Activated naive CD8-positive, alpha-beta T cell treated with anti-CD3 and anti-CD28 coated beads, Interleukin-2, amount 50 U/mL, for 24 hours (primary cell): ENCODE results near the gene OPN1LW.
A peak's percentile ranks its signal among the peaks of the same experiment; 100 is the strongest.
"Not testable (repeated sequence)": the region's sequence is repeated elsewhere in the genome, so short reads cannot be mapped to it uniquely, and the experiment has no call there.

Experiments
- ATAC-seq: fragments of 150-1000 bp; cut with Tn5 transposase; one replicate; pipeline ENCODE4 v1.10.0; 2021
- DNase-seq: peaks from one replicate; pipeline ENCODE4 v3.0.0; 2021
- H3K27ac Mint-ChIP-seq: one replicate; pipeline ENCODE4 v1.8.0; 2021; ENCODE audit warnings: mild to moderate bottlenecking, mixed read lengths
- H3K27me3 Mint-ChIP-seq: one replicate; pipeline ENCODE4 v1.8.0; 2021; ENCODE audit warnings: mixed read lengths
- H3K36me3 Mint-ChIP-seq: one replicate; pipeline ENCODE4 v1.8.0; 2021; ENCODE audit warnings: low read depth, mixed read lengths
- H3K4me1 Mint-ChIP-seq: one replicate; pipeline ENCODE4 v1.8.0; 2021; ENCODE audit warnings: mixed read lengths
- H3K4me3 Mint-ChIP-seq: one replicate; pipeline ENCODE4 v1.8.0; 2021; ENCODE audit warnings: mild to moderate bottlenecking, moderate library complexity, mixed read lengths
- H3K9me3 Mint-ChIP-seq: one replicate; pipeline ENCODE4 v1.8.0; 2021; ENCODE audit warnings: mixed read lengths

Gene OPN1LW

GRCh38 chrX:154144010-154144409 is at the start of gene OPN1LW:
TSS of gene OPN1LW (plus strand) at chrX:154144243. CDS start at chrX:154144284, 41 bp downstream.
- H3K27ac Mint-ChIP-seq, H3K4me1 Mint-ChIP-seq, H3K9me3 Mint-ChIP-seq, DNase-seq, H3K4me3 Mint-ChIP-seq, H3K36me3 Mint-ChIP-seq, ATAC-seq, H3K27me3 Mint-ChIP-seq: not testable (repeated sequence)

GRCh38 chrX:154094833-154095232 is 49.2 kb upstream of the OPN1LW start:
- DNase-seq (no peak), ATAC-seq (no peak)
- H3K9me3 Mint-ChIP-seq: no peaks in the 10 kb centered on the region
- H3K36me3 Mint-ChIP-seq: peaks cover 14% of the 10 kb centered on the region
- H3K27ac Mint-ChIP-seq: peak overlapping the region; percentile 98
- H3K27me3 Mint-ChIP-seq: no peaks in the 10 kb centered on the region
- H3K4me1 Mint-ChIP-seq: peaks cover 74% of the 10 kb centered on the region
- H3K4me3 Mint-ChIP-seq: peak overlapping the region; percentile 97

- H3K9me3 Mint-ChIP-seq: no peaks in the 10 kb centered on the region
- H3K27ac Mint-ChIP-seq: peak overlapping the region; percentile 98
- H3K36me3 Mint-ChIP-seq: peaks cover 6% of the 10 kb centered on the region
- H3K4me3 Mint-ChIP-seq: peak overlapping the region; percentile 97
- peak; percentile 60 for ATAC-seq
- peaks cover 69% of the 10 kb centered on the region for H3K4me1 Mint-ChIP-seq
- no peaks in the 10 kb centered on the region for H3K27me3 Mint-ChIP-seq
- peak; percentile 29 for DNase-seq
Measured at GRCh38 chrX:154096140-154097002, 47.7 kb upstream of the OPN1LW start.

GRCh38 chrX:154097003-154097588 is 46.9 kb upstream of the OPN1LW start:
- Mint-ChIP-seq H3K9me3 (no peaks in the 10 kb centered on the region), H3K4me3 (peak overlapping the region; percentile 97), H3K4me1 (peaks cover 64% of the 10 kb centered on the region), H3K27ac (peak overlapping the region; percentile 98), H3K27me3 (peaks cover under 1% of the 10 kb centered on the region), H3K36me3 (peaks cover 4% of the 10 kb centered on the region)
- ATAC-seq (peak; percentile 16), DNase-seq (peak; percentile 72)

DNA sequence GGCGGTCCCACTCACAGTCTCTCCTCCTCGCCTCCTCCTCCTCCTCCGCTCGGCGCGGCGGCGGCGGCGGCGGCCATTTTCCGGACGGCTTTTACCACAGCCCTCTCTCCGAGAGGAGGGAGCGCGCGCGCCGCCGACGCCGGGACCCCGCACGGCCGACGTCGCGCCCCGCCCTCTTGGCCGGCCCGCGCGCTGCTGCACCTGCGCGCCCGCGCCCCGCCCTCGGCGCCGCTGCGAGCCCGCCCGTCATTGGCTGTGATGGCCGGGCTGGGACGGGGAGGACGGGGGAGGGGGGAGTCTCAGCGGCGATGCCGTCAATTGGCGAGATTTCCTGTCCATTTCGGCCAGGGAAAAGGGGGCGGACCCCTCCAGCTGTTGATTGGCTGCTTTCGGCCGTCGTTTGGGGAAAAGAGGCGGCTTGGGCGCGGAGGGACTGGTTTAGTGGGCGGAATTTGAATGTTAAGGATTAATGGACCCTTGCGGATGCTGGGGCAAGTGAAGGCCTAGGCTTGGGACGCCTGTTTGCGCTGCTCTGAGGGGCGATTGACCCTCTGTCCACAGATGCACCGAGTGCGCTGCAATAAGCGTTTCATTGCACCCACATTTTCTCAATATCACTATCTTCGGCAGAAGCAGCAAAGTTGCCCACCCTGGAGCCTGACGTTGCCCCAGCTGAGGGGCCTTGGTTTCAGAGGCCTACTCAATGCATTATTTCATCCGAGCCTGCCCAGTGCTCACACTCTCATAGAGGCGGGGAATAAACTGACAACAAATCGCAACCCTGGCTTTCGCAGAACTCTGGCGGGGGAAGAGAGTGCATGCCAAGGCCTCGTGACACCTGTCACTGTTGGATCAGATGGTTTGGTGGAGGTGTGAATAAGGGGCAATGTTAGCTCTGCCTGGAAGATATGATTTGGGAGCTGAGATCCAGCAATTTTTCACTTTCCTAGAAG is 46.2 kb upstream of the OPN1LW start, which contains the start of gene MECP2:
TSS of gene MECP2 (minus strand) at position 129 of the 953 bp plus-strand sequence.
- Mint-ChIP-seq H3K27ac (peak within 1 kb of the TSS; percentile 98), H3K4me1 (peaks cover 58% of the 10 kb centered on the region), H3K9me3 (no peaks in the 10 kb centered on the region), H3K27me3 (peaks cover 2% of the 10 kb centered on the region), H3K4me3 (peak within 1 kb of the TSS; percentile 97), H3K36me3 (peaks cover 4% of the 10 kb centered on the region)
- ATAC-seq: peak; percentile 76
- peak; percentile 88 for DNase-seq

GRCh38 chrX:154098551-154098950 is 45.5 kb upstream of the OPN1LW start:
- Mint-ChIP-seq H3K4me3 (peak overlapping the region; percentile 97), H3K36me3 (peaks cover 4% of the 10 kb centered on the region), H3K9me3 (no peaks in the 10 kb centered on the region), H3K27ac (no peak overlapping the region), H3K4me1 (peaks cover 53% of the 10 kb centered on the region), H3K27me3 (peaks cover 2% of the 10 kb centered on the region)
- DNase-seq (no peak), ATAC-seq (no peak)

- Mint-ChIP-seq H3K4me3 (no peak overlapping the region), H3K4me1 (no peaks in the 10 kb centered on the region), H3K9me3 (no peaks in the 10 kb centered on the region), H3K27me3 (no peaks in the 10 kb centered on the region), H3K36me3 (no peaks in the 10 kb centered on the region), H3K27ac (no peak overlapping the region)
- DNase-seq (no peak), ATAC-seq (no peak)
Measured at GRCh38 chrX:154113729-154114128, 30.3 kb upstream of the OPN1LW start.

DNA sequence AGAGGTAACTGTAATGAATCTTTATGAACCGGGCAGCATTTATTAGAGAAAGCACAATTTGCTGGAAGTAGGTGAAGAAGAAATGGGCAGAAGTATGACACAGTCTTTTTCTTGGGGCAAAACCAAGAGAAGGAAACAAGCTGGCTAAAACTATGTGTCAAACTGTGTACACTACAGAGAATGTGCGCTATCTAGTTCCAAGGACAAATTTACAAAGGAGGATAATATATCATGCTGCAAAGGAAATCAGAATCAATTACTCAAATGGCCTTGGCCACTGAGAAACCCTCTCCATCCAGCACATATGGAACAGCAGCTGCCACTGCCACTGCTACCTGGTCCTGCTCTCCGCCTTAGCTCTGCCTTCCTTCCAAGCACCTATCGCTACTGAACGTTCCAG is 29.4 kb upstream of the OPN1LW start:
- no peak overlapping the region for H3K4me3 Mint-ChIP-seq
- DNase-seq: no peak
- H3K36me3 Mint-ChIP-seq: no peaks in the 10 kb centered on the region

DNA sequence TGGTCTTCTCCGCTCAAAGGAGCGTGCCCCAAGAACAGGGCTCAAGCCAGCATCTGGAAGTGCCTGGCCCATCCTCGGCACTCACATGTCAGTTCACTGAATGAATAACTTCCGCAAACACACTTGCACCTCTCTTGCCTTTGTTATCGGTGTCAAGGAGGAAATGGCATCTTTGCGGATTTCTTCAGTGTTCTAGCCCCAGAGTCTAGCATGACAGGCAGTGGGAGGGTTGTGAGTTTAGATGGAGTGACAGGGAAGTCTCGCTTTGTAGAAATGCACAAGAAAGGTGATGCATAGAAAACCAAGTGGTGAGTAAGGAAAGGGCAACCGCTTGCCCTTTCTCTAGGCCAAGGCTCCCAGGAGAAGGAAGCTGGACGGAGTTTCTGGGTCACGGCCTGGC is 29.0 kb upstream of the OPN1LW start:
- H3K4me1 Mint-ChIP-seq: no peaks in the 10 kb centered on the region
- no peaks in the 10 kb centered on the region for H3K27me3 Mint-ChIP-seq
- H3K36me3 Mint-ChIP-seq: no peaks in the 10 kb centered on the region
- ATAC-seq (no peak), DNase-seq (no peak)
- no peaks in the 10 kb centered on the region for H3K9me3 Mint-ChIP-seq
- no peak overlapping the region for H3K27ac Mint-ChIP-seq
- no peak overlapping the region for H3K4me3 Mint-ChIP-seq

More for the DNA sequence above, 29.4 kb upstream of the OPN1LW start:
- H3K27ac Mint-ChIP-seq: no peak overlapping the region
- no peaks in the 10 kb centered on the region for H3K27me3 Mint-ChIP-seq
- no peaks in the 10 kb centered on the region for H3K9me3 Mint-ChIP-seq
- ATAC-seq: no peak
- H3K4me1 Mint-ChIP-seq: no peaks in the 10 kb centered on the region

- H3K4me1 Mint-ChIP-seq: no peaks in the 10 kb centered on the region
- no peaks in the 10 kb centered on the region for H3K27me3 Mint-ChIP-seq
- H3K36me3 Mint-ChIP-seq: no peaks in the 10 kb centered on the region
- H3K4me3 Mint-ChIP-seq: no peak overlapping the region
- no peak overlapping the region for H3K27ac Mint-ChIP-seq
- DNase-seq (no peak), ATAC-seq (no peak)
- H3K9me3 Mint-ChIP-seq: no peaks in the 10 kb centered on the region
Measured at GRCh38 chrX:154115750-154116149, 28.3 kb upstream of the OPN1LW start.

DNA sequence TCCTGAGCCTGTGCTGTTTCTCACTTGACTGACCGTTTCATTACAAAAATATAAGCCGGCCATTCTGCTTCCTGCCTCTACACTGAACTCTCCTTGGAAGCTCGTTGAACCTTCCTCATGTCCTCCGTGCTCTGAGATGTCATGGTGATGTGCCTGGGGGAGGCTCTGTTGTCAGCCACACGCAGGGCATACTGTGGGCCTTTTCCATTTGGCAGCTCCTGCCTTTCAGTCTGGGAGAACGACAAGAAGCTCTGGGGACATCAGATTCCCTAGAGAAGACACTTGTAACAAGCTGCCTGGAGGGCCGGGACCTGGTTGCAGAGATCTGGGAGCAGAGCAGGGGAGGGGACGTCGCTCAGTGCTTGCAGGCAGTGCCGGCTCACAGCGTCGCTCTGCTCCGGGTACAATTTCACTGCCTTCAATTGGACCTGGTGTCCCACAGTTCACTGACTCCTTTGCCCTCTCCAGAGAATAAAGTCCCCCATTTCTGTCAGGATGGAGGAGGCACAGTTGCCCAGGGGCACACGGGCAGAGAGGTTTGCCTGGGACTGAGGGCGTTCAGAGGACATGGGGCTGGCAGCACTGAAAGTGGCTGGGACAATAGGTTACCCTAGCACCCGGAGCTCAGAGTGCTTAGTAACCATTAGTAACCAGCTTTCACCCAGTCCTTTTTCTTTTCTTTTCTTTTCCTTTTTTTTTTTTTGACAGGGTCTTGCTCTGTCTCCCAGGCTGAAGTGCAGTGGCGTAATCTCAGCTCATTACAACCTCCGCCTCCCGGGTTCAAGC is 27.4 kb upstream of the OPN1LW start:
- no peaks in the 10 kb centered on the region for H3K27me3 Mint-ChIP-seq
- no peak overlapping the region for H3K27ac Mint-ChIP-seq
- no peak for ATAC-seq
- H3K4me1 Mint-ChIP-seq: no peaks in the 10 kb centered on the region
- H3K4me3 Mint-ChIP-seq: no peak overlapping the region
- H3K36me3 Mint-ChIP-seq: no peaks in the 10 kb centered on the region
- H3K9me3 Mint-ChIP-seq: no peaks in the 10 kb centered on the region
- DNase-seq: no peak

- Mint-ChIP-seq H3K9me3 (no peaks in the 10 kb centered on the region), H3K27ac (no peak overlapping the region), H3K27me3 (no peaks in the 10 kb centered on the region), H3K4me3 (no peak overlapping the region), H3K4me1 (no peaks in the 10 kb centered on the region), H3K36me3 (no peaks in the 10 kb centered on the region)
- ATAC-seq: no peak
- no peak for DNase-seq
Measured at GRCh38 chrX:154117566-154117965, 26.5 kb upstream of the OPN1LW start.

GRCh38 chrX:154120567-154120966 is 23.5 kb upstream of the OPN1LW start:
- Mint-ChIP-seq H3K36me3 (no peaks in the 10 kb centered on the region), H3K9me3 (no peaks in the 10 kb centered on the region), H3K27ac (no peak overlapping the region), H3K4me1 (peaks cover 16% of the 10 kb centered on the region), H3K4me3 (no peak overlapping the region), H3K27me3 (no peaks in the 10 kb centered on the region)
- ATAC-seq (no peak), DNase-seq (no peak)

- no peaks in the 10 kb centered on the region for H3K27me3 Mint-ChIP-seq
- H3K4me3 Mint-ChIP-seq: no peak overlapping the region
- H3K36me3 Mint-ChIP-seq: no peaks in the 10 kb centered on the region
- H3K27ac Mint-ChIP-seq: no peak overlapping the region
- ATAC-seq: no peak
- no peaks in the 10 kb centered on the region for H3K9me3 Mint-ChIP-seq
- DNase-seq: no peak
- peaks cover 16% of the 10 kb centered on the region for H3K4me1 Mint-ChIP-seq
Measured at GRCh38 chrX:154121207-154121606, 22.8 kb upstream of the OPN1LW start.
